GM21423 (cell line): ENCODE data around the gene TTF1.

Experiments
- ATAC-seq: cut with Tn5 transposase; IDR thresholded peaks from one replicate; pipeline ENCODE4 v1.9.1; 2021; ENCODE audit warnings: mild to moderate bottlenecking, moderate library complexity; ENCODE audit not compliant: unreplicated experiment

Gene TTF1

DNA sequence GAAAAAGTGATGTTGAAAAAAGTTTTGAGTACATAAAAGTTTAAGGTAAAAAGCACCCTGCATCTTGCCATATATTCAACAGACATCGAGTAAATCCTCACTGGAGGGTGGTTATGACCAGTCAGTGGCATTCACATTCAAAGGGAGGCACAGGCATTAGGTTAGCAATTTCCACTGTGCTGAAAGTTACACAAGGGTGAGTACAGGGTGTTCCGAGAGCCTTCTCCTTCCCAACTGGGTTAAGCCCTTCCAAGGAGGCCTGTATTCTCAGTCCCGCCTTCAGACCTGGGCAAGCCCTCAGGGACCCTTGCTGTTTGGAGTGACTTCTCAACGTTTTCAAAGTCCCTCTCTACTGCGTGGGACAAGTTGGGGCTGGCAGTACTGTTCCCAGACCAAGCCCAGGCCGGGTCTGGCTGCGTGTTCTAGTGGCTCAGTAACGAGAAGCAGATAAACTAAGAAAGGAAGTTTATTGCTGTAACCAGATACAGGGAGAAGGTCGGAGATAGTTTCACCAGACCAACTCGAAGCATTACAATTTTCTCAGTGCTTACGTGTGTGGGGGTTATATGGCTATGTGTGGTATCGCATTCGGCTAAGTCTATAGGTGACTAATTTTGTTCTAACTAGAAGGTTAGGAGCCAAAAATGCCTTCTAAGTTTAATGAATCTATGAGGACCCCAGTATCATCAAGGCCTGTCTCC is 38.9 kb downstream of the TTF1 start:
- no peak for ATAC-seq

DNA sequence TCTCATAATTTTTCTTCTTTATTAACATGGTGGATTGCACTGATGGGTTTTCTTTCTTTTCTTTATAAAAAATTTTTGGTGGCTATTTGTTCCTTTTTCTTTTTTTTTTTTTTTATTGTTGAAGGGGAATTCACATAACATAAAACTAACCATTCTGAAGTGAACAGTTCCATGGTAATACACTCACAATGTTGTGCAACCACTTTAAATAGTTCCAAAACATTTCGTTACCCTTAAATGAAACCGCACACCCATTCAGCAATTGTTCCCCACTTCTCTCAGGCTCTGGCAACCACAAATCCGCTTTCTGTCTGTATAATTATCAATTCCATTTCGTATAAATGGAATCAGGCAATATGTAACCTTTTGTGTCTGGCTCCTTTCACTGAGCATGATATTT is 40.2 kb downstream of the TTF1 start:
- no peak for ATAC-seq

DNA sequence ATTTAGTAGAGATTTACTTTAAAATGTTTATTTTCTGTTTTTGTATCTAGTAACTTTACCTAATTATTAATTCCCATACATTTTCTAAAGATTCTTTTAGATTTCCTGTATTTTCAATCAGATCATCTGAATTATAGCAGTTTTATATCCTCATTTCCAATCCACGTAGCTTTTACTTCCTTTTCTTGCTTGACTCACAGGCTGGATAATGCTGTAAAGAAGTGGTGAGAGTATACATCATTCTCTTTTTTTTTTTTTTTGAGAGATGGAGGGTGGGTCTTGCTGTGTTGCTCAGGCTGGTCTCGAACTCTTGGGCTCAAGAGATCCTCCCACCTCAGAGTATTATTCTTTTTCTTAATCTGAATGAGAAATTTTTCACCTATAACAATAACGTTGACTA is 40.7 kb downstream of the TTF1 start:
- no peak for ATAC-seq

DNA sequence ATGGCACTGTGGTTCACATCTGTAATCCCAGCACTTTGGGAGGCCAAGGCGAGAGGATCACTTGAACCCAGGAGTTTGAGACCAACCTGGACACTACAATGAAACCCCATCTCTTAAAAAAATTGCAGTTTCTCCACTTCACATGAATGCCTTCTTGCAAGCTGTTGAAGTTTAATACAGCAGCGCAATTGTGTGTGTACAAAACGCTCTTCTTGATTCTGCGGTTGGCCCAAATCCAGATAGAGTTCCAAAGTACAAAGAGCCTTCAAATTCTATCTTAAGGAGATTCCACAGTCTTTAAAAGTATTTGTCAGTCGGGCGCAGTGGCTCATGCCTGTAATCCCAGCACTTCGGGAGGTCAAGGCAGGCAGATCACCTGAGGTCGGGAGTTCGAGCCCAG is 42.6 kb downstream of the TTF1 start:
- no peak for ATAC-seq

DNA sequence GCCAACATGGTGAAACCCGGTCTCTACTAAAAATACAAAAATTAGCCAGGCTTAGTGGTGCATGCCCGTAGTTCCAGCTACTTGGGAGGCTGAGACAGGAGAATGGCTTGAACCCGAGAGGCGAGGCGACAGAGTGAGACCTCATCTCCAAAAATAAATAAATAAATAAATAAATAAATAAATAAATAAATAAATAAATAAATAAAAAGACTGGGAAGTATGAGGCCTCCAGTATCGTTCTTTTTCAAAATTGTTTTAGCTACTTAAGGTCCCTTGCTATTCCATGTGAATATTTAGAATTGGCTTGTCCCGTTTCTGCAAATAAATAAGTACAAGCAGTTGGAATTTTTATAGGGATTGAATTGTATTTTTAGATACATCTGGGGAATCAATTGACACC is 48.9 kb downstream of the TTF1 start:
- no peak for ATAC-seq

DNA sequence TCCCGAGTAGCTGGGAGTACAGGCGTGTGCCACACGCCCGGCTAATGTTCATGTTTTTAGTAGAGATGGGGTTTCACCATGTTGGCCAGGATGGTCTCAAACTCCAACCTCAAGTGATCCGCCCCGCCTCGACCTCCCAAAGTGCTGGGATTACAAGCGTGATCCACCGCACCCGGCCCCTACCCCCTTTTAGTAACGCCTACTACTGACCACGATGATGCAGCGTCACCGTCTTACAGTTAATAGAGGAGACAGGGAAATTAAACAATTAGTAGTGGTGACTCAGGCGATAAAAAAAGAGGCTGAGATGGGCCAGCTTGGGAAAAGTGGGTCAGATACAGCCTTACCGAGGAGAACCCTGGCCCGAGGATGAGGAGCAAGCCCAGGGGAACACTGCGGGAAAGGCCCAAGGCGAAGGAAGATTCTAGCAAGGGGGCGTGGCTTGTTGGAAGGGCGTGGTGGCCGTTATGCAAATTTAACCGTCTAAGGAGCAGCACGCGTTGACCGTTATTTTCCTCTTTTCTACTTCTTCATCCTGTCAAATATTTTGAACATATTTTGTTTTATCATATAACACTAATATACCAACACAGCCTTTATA is 50.2 kb downstream of the TTF1 start:
- no peak for ATAC-seq

DNA sequence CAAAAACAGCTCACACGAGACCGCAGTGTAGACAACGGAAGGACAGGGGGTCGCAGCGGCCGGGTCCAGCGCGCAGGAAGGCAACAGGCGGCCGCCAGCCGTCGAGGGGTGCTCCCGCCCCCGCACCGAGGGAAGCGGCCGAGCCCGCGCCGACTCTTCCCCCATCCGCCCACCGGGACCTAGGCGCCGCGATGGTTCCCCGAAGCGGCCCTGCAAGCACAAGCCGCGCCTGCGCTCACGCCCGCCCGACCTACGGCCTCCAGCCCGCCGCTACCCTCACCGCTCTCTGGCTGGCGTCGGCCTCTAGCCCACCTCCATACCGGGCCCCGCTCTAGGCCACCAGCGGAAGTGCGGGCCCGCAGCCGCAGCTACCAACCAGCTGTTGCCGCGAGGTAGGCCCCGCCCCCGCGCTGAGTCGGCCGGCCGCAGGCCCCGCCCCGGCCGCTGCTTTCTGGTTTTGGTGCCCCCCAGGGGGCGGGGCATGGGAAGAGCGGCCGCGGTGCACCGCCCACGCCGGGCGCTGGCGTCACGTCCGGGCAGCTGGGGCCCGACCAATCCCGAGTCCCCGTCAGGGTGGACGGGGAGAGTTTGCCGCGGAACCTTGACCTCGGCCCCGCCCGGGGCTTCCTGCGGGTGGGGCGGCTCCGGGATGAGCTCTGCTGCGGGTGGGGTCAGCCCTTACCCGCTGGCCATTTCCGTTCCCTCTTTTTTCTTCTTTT is 51.8 kb downstream of the TTF1 start, which contains the start of gene SETX:
TSS of gene SETX (minus strand) at position 350 of the 719 bp plus-strand sequence. CDS start 5,558 bp downstream, outside the sequence.
- peak; percentile 85 for ATAC-seq

DNA sequence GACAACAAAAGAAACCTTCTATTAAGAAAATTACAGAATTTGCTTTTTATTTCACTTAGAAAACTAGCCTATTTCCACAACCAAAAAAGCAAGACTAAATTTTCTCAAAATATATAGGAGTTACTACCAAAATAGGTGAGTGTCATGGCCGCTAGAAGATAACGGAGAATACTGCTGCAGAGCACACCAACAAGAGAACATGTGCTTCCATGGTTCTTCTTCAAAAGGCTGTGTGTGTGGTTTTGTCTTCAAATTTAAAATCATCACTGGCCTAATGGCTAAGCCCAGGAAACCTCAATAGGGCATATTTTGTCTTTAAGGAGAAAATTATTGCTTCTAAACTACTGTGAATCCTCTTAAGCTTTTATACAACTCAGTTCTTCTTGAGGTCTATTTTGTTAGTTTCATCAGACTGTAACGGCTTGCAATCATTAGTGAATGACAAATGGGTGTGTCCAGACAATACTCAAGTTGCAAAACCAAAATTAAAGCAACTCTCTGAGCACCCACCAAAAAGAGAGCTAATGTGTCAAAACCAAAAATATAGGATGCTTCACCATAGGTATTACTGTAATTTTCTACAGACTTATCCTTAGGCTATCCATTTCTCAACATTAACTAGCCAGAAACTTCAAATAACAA is 55.1 kb downstream of the TTF1 start:
- ATAC-seq: no peak

DNA sequence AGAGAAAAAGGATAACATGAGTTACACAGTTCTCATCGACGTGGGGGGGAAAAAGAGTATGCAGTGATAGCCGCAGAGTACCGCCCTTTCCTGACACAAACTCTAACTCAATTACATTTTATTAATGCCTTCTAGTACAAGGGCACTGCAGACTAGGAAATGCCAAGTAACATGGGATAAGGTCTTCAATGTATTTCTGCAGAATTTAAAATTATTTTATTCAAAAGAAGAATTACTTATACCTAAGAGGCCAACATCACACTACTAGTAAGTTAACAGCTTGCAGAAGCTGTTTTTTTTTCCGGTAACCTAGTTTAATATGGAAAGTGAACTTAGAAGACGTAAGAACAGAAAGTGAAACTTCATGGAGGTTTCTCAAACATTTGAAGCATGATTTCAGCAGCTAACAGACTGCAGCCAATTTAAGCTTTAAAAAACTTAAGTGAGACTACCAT is 55.8 kb downstream of the TTF1 start:
- no peak for ATAC-seq

DNA sequence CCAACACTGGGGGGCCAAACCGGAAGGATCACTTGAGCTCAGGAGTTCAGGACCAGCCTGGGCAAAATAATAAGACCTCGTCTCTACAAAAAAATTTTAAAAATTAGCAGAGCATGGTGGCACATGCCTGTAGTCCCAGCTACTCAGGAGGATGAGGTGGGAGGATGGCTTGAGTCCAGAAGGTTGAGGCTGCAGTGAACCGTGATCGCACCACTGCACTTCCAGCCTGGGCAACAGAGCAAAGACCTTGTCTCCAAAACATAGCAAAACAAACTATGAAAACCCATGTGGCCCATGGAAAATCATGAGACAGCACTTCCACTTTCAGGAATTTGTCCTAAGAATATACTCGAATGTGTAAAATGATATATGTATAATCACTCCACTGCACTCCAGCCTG is 58.0 kb downstream of the TTF1 start:
- no peak for ATAC-seq

DNA sequence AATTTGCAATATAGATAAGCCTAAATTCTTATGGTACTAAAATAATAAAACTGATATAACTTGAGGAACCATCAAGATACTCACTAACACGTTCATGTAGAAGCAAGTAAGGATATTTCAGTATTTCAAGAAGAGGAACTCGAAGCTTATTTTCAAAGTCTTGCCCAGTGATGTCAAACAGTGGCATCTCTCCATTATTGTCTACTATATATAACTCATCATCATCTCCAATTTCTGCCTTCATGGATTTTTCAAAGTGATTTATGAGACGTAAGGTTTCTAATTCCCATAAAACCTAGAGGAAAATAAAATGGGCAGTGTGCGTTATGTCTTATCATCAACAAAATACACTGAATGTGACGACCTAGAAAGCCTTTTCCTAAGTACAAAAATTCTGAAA is 60.5 kb downstream of the TTF1 start:
- ATAC-seq: no peak

DNA sequence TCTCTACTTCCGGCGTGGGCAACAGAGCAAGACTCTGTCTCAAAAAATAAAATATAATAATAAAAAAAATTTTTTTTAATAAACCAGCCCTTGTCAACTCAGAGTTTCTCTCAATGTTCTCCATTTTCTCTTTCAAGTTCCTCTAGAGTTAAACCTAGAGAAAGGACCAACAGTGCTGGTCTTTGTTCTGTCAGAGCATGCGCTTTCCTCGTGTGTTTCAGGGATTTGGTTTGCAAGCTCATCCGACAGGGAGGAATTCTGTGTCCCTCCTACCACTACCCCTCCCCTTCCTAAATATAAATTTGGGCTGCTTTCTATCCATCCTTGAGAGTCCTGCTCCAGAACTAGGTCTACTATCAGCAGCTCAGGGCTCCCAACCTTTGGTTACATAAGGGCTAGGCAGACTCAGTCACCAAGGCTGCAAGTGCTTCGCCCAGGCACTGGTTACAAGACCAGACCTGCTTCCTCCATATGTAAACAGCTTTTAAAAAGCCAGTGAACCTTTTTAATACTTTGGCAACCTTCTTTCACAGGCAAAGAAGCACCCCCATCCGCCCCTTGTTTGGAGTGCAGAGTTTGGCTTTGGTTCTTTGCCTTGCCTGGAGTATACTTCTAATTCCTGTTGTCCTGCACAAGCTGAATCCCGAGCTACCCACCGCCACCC is 65.3 kb downstream of the TTF1 start:
- no peak for ATAC-seq

DNA sequence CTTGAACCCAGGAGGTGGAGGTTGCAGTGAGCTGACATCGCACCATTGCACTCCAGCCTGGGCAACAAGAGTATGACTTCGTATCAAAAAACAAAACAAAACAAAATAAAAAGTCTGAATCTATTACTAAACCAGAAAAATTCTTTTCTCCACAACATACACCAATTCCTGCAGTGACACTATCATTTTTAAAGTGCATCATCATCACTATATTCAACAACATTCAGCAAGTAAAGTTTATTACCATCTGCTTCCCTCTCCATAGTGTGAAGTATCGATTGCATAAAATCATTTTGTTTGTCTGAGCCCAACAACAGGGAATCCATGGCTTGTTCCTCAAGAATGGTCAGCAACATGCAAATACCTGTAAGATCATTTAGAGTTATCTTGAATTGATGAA is 72.3 kb downstream of the TTF1 start:
- ATAC-seq: no peak

DNA sequence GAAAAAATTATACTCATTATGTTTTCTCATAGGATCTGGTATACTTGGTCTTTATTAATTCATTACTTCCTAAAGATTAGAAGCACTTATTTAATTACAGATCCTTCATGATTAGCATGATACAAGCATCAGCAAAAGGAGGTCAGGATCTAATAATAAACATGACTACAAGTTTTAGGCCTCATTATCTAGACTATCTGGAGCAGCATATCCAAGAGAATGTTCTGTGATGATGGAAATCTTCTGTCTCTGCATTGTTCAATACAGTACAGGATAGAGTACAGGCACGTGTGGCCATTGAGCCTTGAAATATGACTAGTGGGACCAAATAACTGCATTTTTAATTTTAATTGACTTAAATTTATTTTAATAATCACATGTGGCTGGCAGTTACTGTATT is 73.1 kb downstream of the TTF1 start:
- ATAC-seq: no peak

DNA sequence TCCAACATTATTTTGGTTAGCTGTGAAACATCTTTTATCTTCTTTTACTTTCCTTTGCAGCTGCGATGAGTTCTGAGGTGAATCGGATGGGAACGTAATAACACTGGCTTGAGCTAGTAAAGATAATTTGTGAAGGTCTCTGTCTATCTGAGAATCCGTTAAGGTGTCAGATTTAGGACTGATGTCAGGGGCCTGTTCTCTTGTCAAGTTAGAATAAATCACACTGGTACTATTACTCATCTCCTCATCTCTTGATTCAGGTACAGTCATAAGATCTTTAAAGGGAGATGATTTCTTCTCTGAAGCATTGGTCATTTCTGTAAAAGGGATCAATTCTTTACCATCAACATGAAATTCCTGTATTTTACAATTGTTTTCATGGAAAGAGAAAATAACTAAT is 78.1 kb downstream of the TTF1 start:
- ATAC-seq: no peak

DNA sequence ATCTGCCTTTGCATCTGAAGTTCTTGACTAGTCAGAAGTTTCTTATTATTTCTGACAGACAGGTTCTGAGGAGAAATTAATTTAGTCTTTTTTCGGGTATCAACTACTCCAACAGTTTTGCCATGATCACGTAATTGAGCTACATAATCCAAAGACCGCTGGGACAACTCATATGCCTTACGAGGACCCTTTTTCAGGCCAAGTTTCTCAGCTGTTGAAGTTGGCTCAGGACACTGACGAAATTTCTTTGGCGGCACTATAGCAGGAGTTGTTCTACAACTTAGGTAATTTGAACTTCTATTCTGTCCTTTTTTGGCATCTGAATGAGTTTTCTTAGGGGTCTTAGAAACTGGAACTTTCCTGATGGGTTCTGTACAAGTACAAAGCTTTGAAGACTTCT is 79.1 kb downstream of the TTF1 start:
- no peak for ATAC-seq
